HepG2 (cell line): Measurements from ENCODE around the gene PLCB1. TPM values are rescaled to one million over a fixed set of nuclear protein-coding genes. Genes with fewer than 3 reads are reported as not detected.

Experiments used
- AKNA ChIP-seq: sonication (generic); formaldehyde crosslinking; IDR thresholded peaks from 2 replicates; pipeline ENCODE4 v1.4.0; 2020; ENCODE audit warnings: missing genetic modification reagents, borderline replicate concordance
- BHLHE40 ChIP-seq: IDR thresholded peaks from 2 replicates; pipeline ENCODE4 v1.6.1; 2011; ENCODE audit warnings: low read length, improper control_type of control experiment
- CCDC6 ChIP-seq: sonication (generic); formaldehyde crosslinking; IDR thresholded peaks from 2 replicates; pipeline ENCODE4 v1.8.1; 2022; ENCODE audit warnings: mild to moderate bottlenecking, missing genetic modification reagents, moderate library complexity
- CREB1 ChIP-seq, 2 experiments: fragments of 450-650 bp in 1 of 2; IDR thresholded peaks; 2 replicates each; pipeline ENCODE4 v1.6.1; 2016 to 2017; ENCODE audit warnings: control low read depth in 1 of 2, mild to moderate bottlenecking in 1 of 2, missing compliant biosample characterization in 1 of 2, missing genetic modification characterization in 1 of 2
- HDAC1 ChIP-seq: sonication (generic); formaldehyde crosslinking; IDR thresholded peaks from 2 replicates; pipeline ENCODE4 v1.5.1; 2020; ENCODE audit warnings: mild to moderate bottlenecking, missing genetic modification reagents
- MBNL3 ChIP-seq: fragments of 250-450 bp; sonication (Bioruptor Pico); conservative IDR thresholded peaks from 2 replicates; pipeline ENCODE4 v1.8.0; 2022; ENCODE audit warnings: mild to moderate bottlenecking, inconsistent platforms
- MED8 ChIP-seq: sonication (generic); formaldehyde crosslinking; IDR thresholded peaks from 2 replicates; pipeline ENCODE4 v1.8.1; 2023; ENCODE audit warnings: mild to moderate bottlenecking, missing genetic modification reagents; ENCODE audit not compliant: insufficient replicate concordance
- MTF2 ChIP-seq: sonication (generic); formaldehyde crosslinking; IDR thresholded peaks from 2 replicates; pipeline ENCODE4 v1.5.0; 2020; ENCODE audit warnings: missing genetic modification reagents, borderline replicate concordance
- NFE2L2 ChIP-seq: fragments of 150-350 bp; IDR thresholded peaks from 2 replicates; pipeline ENCODE4 v1.6.1; 2014; ENCODE audit warnings: low read length
- PHF8 ChIP-seq: sonication (generic); formaldehyde crosslinking; IDR thresholded peaks from 2 replicates; pipeline ENCODE4 v1.5.0; 2020; ENCODE audit warnings: missing genetic modification reagents
- SP1 ChIP-seq, 2 experiments: fragments of 450-650 bp in 1 of 2; sonication (generic) in 1 of 2; formaldehyde crosslinking in 1 of 2; IDR thresholded peaks; 2 replicates each; pipeline versions ENCODE4 v1.4.0 to v1.6.1; 2016 to 2020; ENCODE audit warnings: missing genetic modification reagents in 1 of 2
- ZBTB46 ChIP-seq: sonication (generic); formaldehyde crosslinking; IDR thresholded peaks from 2 replicates; pipeline ENCODE4 v1.4.0; 2020; ENCODE audit warnings: mild to moderate bottlenecking, missing genetic modification reagents, borderline replicate concordance
- ZHX1 ChIP-seq: sonication (generic); formaldehyde crosslinking; IDR thresholded peaks from 2 replicates; pipeline ENCODE4 v1.8.1; 2022; ENCODE audit warnings: low read depth, mild to moderate bottlenecking, missing genetic modification reagents
- ZIK1 ChIP-seq: sonication (generic); formaldehyde crosslinking; IDR thresholded peaks from 2 replicates; pipeline ENCODE4 v1.5.0; 2020; ENCODE audit warnings: mild to moderate bottlenecking, low read depth, missing genetic modification reagents, borderline replicate concordance
- ZMAT3 ChIP-seq: sonication (generic); formaldehyde crosslinking; conservative IDR thresholded peaks from 2 replicates; pipeline ENCODE4 v1.7.0; 2021; ENCODE audit warnings: missing genetic modification reagents
- ZNF496 ChIP-seq: sonication (generic); formaldehyde crosslinking; IDR thresholded peaks from 2 replicates; pipeline ENCODE4 v1.8.1; 2023; ENCODE audit warnings: mild to moderate bottlenecking, moderate library complexity, missing genetic modification reagents; ENCODE audit not compliant: insufficient replicate concordance
- ZNF629 ChIP-seq: sonication (generic); formaldehyde crosslinking; conservative IDR thresholded peaks from 2 replicates; pipeline ENCODE4 v1.5.0; 2020; ENCODE audit warnings: missing genetic modification reagents
- ZNF639 ChIP-seq: conservative IDR thresholded peaks from 2 replicates; pipeline ENCODE4 v1.6.1; 2018; ENCODE audit warnings: missing genetic modification reagents
- polyA plus RNA-seq, 8 experiments: library from polyadenylated mRNA; depleted of rRNA in 3 of 8; stranded (reverse) in 7 of 8; unstranded in 1 of 8; fragments of >200 nt; fragmentation: Illumina TruSeq in 4 of 8; extraction: Trizol in 4 of 8; gene quantifications; 2 replicates each; pipeline versions ENCODE4 v1.2.1 to v1.2.3, GENCODE V29; 2011 to 2016; ENCODE audit warnings: low read depth in 4 of 8, missing spikeins in 1 of 8, mixed read lengths in 1 of 8; ENCODE audit not compliant: insufficient read depth in 1 of 8
- total RNA-seq, 5 experiments: library from RNA; depleted of rRNA; stranded (reverse); fragments of >200 nt; fragmentation: Illumina TruSeq; extraction: Trizol; gene quantifications; 2 replicates each; pipeline ENCODE4 v1.2.3, GENCODE V29; 2016; ENCODE audit warnings: low read depth in 1 of 5

Gene PLCB1
- total and polyA plus RNA-seq, 2 of the 13 experiments (the other 11 are each of a cell fraction or from before 2014, with no cell fraction given) = 42.4 to 55.9 TPM

DNA sequence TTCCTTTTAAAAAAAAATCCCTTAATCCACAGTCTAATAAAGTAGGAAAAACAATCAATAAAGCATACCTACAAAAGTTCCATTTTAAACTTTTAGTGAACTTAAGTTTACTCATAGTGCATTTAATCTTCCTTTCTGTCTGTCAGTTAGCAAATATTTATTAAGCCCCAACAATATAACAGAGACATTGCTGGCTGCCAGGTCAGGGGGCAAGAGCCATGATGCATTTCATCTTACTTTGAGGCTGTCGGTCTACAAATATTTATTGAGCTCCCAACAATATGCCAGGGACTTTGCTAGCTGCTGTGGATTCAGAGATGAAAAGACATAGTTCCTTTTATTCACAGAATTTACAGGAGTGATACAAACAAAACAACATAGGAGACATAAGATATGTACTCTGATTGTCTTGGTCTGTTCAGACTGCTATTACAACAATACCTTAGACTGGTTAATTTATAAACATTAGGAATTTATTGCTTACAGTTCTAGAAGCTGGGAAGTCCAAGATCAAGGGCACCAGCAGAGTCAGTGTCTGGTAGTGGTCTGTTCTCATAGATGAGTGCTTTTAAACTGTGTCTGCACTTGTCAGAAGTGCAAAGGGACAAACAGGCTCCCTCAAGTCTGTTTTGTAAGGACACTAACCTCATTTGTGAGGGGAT lies 118.6 kb downstream of the PLCB1 start (continued):
- TF ChIP-seq AKNA (CRISPR knock-in tag) (0 out of 2 replicates have a peak, but pooled peaks have one; percentile 3), CCDC6 (CRISPR knock-in tag) (no peak), ZNF639 (peak; percentile 81; the same call in 1 of the 2 replicates), ZHX1 (CRISPR knock-in tag) (no peak), ZBTB46 (CRISPR knock-in tag) (no peak), CREB1 (IDR thresholded peaks at IDR 0.05) (no peak; the same call in 1 of the 2 replicates), CREB1 (CRISPR knock-in tag; IDR thresholded peaks at IDR 0.05) (peak; percentile 80), ZMAT3 (CRISPR knock-in tag) (no peak), NFE2L2 (no peak; the same call in 1 of the 2 replicates), ZNF629 (CRISPR knock-in tag) (0 out of 2 replicates have a peak, but pooled peaks have one; percentile 24), PHF8 (0 out of 2 replicates have a peak, but pooled peaks have one; percentile 17), HDAC1 (CRISPR knock-in tag) (peak; percentile 95), MBNL3 (CRISPR knock-in tag) (no peak), BHLHE40 (peak; percentile 52), SP1 (IDR thresholded peaks at IDR 0.05) (no peak), SP1 (CRISPR knock-in tag; IDR thresholded peaks at IDR 0.05) (no peak), MTF2 (no peak), ZNF496 (CRISPR knock-in tag) (no peak), MED8 (CRISPR knock-in tag) (no peak), ZIK1 (CRISPR knock-in tag) (no peak)
